Activated naive CD8-positive, alpha-beta T cell treated with anti-CD3 and anti-CD28 coated beads, Interleukin-2, amount 10 ng/mL, durations not matched to agents 7 days and 5 days (primary cell): ENCODE data around the gene MAP2K5. TPM values are rescaled to one million over a fixed set of nuclear protein-coding genes. Genes with fewer than 3 reads are reported as not detected.
"Not testable (repeated sequence)": the region's sequence is repeated elsewhere in the genome, so short reads cannot be mapped to it uniquely, and the experiment has no call there.

Experiments
- ATAC-seq: fragments of 150-1000 bp; cut with Tn5 transposase; one replicate; pipeline ENCODE4 v1.10.0; 2021; ENCODE audit warnings: low read depth, moderate library complexity
- POLR2A ChIA-PET: fragments of 350-600 bp; sonication (Branson Sonifier 250); formaldehyde crosslinking; loops from one replicate; lab custom pipeline; 2021; ENCODE audit warnings: antibody characterized with exemption; lab: Charles Lee
- DNase-seq: peaks from one replicate; pipeline ENCODE4 v3.0.0; 2021
- H3K27ac Mint-ChIP-seq: one replicate; pipeline ENCODE4 v1.8.0; 2022; ENCODE audit warnings: mild to moderate bottlenecking, mixed read lengths
- H3K27me3 Mint-ChIP-seq: one replicate; pipeline ENCODE4 v1.8.0; 2022; ENCODE audit warnings: mild to moderate bottlenecking, moderate library complexity, mixed read lengths
- H3K36me3 Mint-ChIP-seq: one replicate; pipeline ENCODE4 v1.8.0; 2021; ENCODE audit warnings: mild to moderate bottlenecking, mixed read lengths
- H3K4me1 Mint-ChIP-seq: one replicate; pipeline ENCODE4 v1.8.0; 2021; ENCODE audit warnings: mixed read lengths
- H3K4me3 Mint-ChIP-seq: one replicate; pipeline ENCODE4 v1.8.0; 2022; ENCODE audit warnings: mild to moderate bottlenecking, moderate library complexity, mixed read lengths
- H3K9me3 Mint-ChIP-seq: one replicate; pipeline ENCODE4 v1.8.0; 2021; ENCODE audit warnings: mixed read lengths
- total RNA-seq, 2 experiments: library from RNA; stranded (reverse); gene quantifications; one replicate each; pipeline ENCODE4 v1.2.3, GENCODE V29; 2021

MAP2K5 gene
- total RNA-seq, 2 experiments from 2014 or later, result 25.8 to 29.9 TPM

GRCh38 chr15:67635950-67636349 is 93.4 kb downstream of the MAP2K5 start:
- H3K4me3 Mint-ChIP-seq, H3K27ac Mint-ChIP-seq, POLR2A ChIA-PET, H3K9me3 Mint-ChIP-seq, DNase-seq, ATAC-seq, H3K4me1 Mint-ChIP-seq, H3K27me3 Mint-ChIP-seq: not testable (repeated sequence)
- peaks cover 40% of the 10 kb centered on the region for H3K36me3 Mint-ChIP-seq

DNA sequence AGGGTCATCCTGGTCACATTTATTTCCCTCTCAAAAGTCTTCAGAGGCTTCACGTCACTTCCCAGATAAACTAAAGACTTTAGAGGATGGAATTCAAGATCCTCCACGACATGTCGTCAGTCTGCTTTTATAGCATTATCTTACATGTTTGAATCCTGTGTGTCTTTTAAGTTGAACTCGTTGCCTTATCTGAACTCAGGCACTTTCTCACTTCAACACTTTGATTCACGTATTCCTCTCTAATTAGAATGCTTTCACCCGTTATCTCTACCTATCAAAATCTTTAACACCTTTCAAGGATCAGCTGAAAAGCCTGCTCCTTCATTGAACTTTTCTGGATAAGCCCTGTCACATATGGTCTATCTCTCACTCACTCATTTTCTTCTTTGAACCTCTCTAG is 97.1 kb downstream of the MAP2K5 start:
- peaks cover 39% of the 10 kb centered on the region for H3K36me3 Mint-ChIP-seq
- POLR2A ChIA-PET, result no interaction called here
- DNase-seq, result no peak

GRCh38 chr15:67641453-67641852 is 99.0 kb downstream of the MAP2K5 start:
- POLR2A ChIA-PET, result no interaction called here
- no peak for ATAC-seq
- H3K27me3 Mint-ChIP-seq, result no peaks in the 10 kb centered on the region
- H3K9me3 Mint-ChIP-seq, result no peaks in the 10 kb centered on the region
- peaks cover 3% of the 10 kb centered on the region for H3K4me1 Mint-ChIP-seq
- no peak overlapping the region for H3K27ac Mint-ChIP-seq
- no peak overlapping the region for H3K4me3 Mint-ChIP-seq
- peaks cover 33% of the 10 kb centered on the region for H3K36me3 Mint-ChIP-seq
- DNase-seq, result no peak

More for the DNA sequence above, 97.1 kb downstream of the MAP2K5 start:
- Mint-ChIP-seq H3K27me3 (no peaks in the 10 kb centered on the region), H3K27ac (no peak overlapping the region), H3K4me3 (no peak overlapping the region), H3K4me1 (peaks cover 3% of the 10 kb centered on the region), H3K9me3 (no peaks in the 10 kb centered on the region)
- no peak for ATAC-seq

- Mint-ChIP-seq H3K4me1 (peaks cover 1% of the 10 kb centered on the region), H3K27me3 (no peaks in the 10 kb centered on the region), H3K27ac (no peak overlapping the region), H3K9me3 (peaks cover 2% of the 10 kb centered on the region), H3K36me3 (peaks cover 38% of the 10 kb centered on the region), H3K4me3 (no peak overlapping the region)
- no peak for DNase-seq
- ATAC-seq, result no peak
- POLR2A ChIA-PET, result no interaction called here
Observed at GRCh38 chr15:67646847-67647246, 104.3 kb downstream of the MAP2K5 start.

- POLR2A ChIA-PET, result no interaction called here
- Mint-ChIP-seq H3K27me3 (no peaks in the 10 kb centered on the region), H3K4me1 (no peaks in the 10 kb centered on the region), H3K36me3 (peaks cover 61% of the 10 kb centered on the region), H3K9me3 (peaks cover 18% of the 10 kb centered on the region), H3K4me3 (no peak overlapping the region), H3K27ac (no peak overlapping the region)
- DNase-seq, result no peak
- no peak for ATAC-seq
Observed at GRCh38 chr15:67652586-67652985, 110.1 kb downstream of the MAP2K5 start.

GRCh38 chr15:67660446-67660845 is 117.9 kb downstream of the MAP2K5 start:
- no peak overlapping the region for H3K4me3 Mint-ChIP-seq
- peaks cover 47% of the 10 kb centered on the region for H3K36me3 Mint-ChIP-seq
- no peaks in the 10 kb centered on the region for H3K4me1 Mint-ChIP-seq
- no peak overlapping the region for H3K27ac Mint-ChIP-seq
- H3K27me3 Mint-ChIP-seq, result no peaks in the 10 kb centered on the region
- peaks cover 7% of the 10 kb centered on the region for H3K9me3 Mint-ChIP-seq
- no peak for ATAC-seq
- DNase-seq, result no peak
- POLR2A ChIA-PET, result no interaction called here

GRCh38 chr15:67660874-67661606 is 118.5 kb downstream of the MAP2K5 start:
- H3K4me1 Mint-ChIP-seq, result no peaks in the 10 kb centered on the region
- no peak overlapping the region for H3K4me3 Mint-ChIP-seq
- H3K27ac Mint-ChIP-seq, result no peak overlapping the region
- no peak for ATAC-seq
- POLR2A ChIA-PET, result no interaction called here
- H3K9me3 Mint-ChIP-seq, result peaks cover under 1% of the 10 kb centered on the region
- no peak for DNase-seq
- peaks cover 41% of the 10 kb centered on the region for H3K36me3 Mint-ChIP-seq
- no peaks in the 10 kb centered on the region for H3K27me3 Mint-ChIP-seq

DNA sequence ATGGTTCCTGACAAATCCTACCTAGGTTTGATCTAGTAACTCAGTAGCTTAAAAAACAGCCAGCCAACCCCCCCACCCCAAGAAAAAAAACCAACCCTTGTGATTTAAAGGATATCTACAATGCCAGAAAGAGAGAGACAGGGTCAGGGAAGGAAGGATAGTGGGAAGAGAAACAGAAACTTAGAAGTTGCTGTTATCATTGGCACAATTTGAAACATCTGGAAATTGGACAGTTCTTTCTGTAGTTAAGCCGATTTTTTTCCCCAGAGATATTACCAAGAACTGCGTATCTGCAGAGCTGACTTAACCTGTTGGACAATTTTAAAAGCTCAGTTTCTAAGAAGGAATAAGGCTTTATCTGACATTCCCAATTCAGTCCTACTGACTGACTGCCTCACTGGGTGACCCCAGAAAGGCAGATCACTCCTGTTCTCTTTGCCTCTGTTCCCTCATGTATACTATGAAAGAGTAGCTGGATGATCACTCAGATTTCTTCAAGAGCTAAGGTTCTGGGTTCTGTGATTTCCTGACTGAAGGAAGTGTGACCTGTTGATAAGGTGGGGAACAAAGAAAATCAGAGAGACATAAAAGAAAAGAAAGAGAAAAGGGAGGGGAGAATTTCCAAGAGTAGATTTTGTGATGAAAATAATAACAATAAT is 128.3 kb downstream of the MAP2K5 start:
- Mint-ChIP-seq H3K27ac (no peak overlapping the region), H3K27me3 (no peaks in the 10 kb centered on the region), H3K36me3 (peaks cover 21% of the 10 kb centered on the region), H3K4me3 (no peak overlapping the region), H3K4me1 (peaks cover 1% of the 10 kb centered on the region), H3K9me3 (peaks cover 2% of the 10 kb centered on the region)
- POLR2A ChIA-PET, result no interaction called here
- ATAC-seq, result no peak
- no peak for DNase-seq

DNA sequence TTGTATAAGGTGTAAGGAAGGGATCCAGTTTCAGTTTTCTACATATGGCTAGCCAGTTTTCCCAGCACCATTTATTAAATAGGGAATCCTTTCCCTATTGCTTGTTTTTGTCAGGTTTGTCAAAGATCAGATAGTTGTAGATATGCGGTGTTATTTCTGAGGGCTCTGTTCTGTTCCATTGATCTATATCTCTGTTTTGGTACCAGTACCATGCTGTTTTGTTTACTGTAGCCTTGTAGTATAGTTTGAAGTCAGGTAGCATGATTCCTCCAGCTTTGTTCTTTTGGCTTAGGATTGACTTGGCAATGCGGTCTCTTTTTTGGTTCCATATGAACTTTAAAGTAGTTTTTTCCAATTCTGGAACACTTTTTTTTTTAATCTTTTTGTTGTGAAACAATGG is 130.3 kb downstream of the MAP2K5 start:
- H3K27ac Mint-ChIP-seq, H3K4me1 Mint-ChIP-seq, POLR2A ChIA-PET, H3K9me3 Mint-ChIP-seq, DNase-seq, H3K4me3 Mint-ChIP-seq, H3K27me3 Mint-ChIP-seq, ATAC-seq: not testable (repeated sequence)
- H3K36me3 Mint-ChIP-seq, result peaks cover 16% of the 10 kb centered on the region

DNA sequence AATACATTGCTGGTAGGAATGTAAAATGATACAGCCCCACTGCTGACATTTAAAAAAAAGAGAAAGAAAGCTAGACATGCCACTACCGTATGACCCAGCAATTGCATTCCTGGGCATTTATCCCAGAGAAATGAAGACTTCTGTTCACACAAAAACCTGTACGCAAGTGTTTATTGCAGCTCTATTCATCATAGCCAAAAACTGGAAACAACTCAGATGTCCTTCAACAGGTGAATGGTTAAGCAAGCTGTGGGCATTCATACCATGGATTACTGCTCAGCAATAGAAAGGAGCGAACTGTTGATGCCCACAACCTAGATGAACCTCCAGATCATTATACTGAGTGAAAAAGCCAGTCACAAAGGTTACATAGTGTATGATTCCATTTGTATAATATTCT is 132.5 kb downstream of the MAP2K5 start:
- H3K27me3 Mint-ChIP-seq, result no peaks in the 10 kb centered on the region
- no peak overlapping the region for H3K4me3 Mint-ChIP-seq
- POLR2A ChIA-PET, result no interaction called here

DNA sequence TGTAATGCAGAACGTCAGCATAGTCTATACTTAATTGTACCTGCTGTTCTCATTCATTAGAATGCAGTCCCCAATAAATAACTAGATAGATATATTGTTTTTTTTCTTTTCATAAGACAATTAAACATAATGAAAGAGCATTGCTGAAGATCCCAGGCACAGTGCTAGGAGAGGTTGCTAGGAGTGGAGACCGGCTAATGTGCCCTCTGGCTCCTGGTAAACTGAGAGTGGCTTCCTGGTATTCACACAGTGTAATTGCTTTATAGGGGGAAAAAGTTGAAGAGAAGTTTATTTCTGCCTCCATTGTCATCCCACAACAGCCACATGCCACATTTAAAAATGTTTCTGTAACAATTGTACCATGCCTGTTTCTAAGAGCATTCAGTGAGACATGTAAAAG is 135.6 kb downstream of the MAP2K5 start:
- DNase-seq, result no peak
- no peak for ATAC-seq
- H3K36me3 Mint-ChIP-seq, result peaks cover 12% of the 10 kb centered on the region

More for the DNA sequence above, 132.5 kb downstream of the MAP2K5 start:
- DNase-seq, result no peak
- H3K36me3 Mint-ChIP-seq, result peaks cover 16% of the 10 kb centered on the region
- H3K27ac Mint-ChIP-seq, result no peak overlapping the region
- H3K9me3 Mint-ChIP-seq, result peaks cover 4% of the 10 kb centered on the region
- H3K4me1 Mint-ChIP-seq, result peaks cover 1% of the 10 kb centered on the region
- ATAC-seq, result no peak

DNA sequence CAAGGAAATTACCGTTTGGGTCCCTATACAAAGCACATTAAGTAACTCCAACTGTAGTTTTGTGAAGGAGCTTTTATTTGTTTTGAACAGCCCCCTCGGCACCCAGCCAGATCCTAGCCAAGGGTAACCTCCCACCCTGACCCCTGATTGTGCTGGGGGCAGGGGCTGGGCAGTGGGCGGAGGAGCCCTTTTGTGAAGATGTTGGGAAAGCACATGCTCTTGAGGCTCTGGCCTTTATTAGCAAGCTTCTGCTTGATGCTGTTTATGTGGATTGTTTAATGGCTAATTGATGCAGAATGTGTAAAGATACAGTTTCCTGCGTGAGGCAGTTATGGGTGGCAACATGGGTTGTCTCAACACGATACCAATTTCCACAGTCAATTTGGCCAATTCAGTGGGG is 136.5 kb downstream of the MAP2K5 start:
- Mint-ChIP-seq H3K27me3 (no peaks in the 10 kb centered on the region), H3K27ac (no peak overlapping the region), H3K36me3 (peaks cover 13% of the 10 kb centered on the region), H3K4me1 (peaks cover 2% of the 10 kb centered on the region), H3K4me3 (no peak overlapping the region), H3K9me3 (peaks cover 15% of the 10 kb centered on the region)
- POLR2A ChIA-PET, result interaction anchor here (0.6 to 0.7 kb wide), 2 partner anchors 17 to 184 kb away, joined by 3 to 5 read pairs; no protein-coding TSS in a partner anchor
- DNase-seq (no peak), ATAC-seq (no peak)

More for the DNA sequence above, 135.6 kb downstream of the MAP2K5 start:
- POLR2A ChIA-PET, result no interaction called here
- Mint-ChIP-seq H3K9me3 (peaks cover 7% of the 10 kb centered on the region), H3K4me1 (peaks cover 2% of the 10 kb centered on the region), H3K27me3 (no peaks in the 10 kb centered on the region), H3K27ac (no peak overlapping the region), H3K4me3 (no peak overlapping the region)

GRCh38 chr15:67680641-67681040 is 138.1 kb downstream of the MAP2K5 start:
- H3K27ac Mint-ChIP-seq, result no peak overlapping the region
- POLR2A ChIA-PET, result no interaction called here
- no peak for ATAC-seq

More at GRCh38 chr15:67680641-67681040, 138.1 kb downstream of the MAP2K5 start:
- Mint-ChIP-seq H3K36me3 (peaks cover 21% of the 10 kb centered on the region), H3K9me3 (peaks cover 18% of the 10 kb centered on the region), H3K4me1 (peaks cover 2% of the 10 kb centered on the region), H3K4me3 (no peak overlapping the region), H3K27me3 (no peaks in the 10 kb centered on the region)
- no peak for DNase-seq
